ENCODE results near the gene FABP7.

DNA sequence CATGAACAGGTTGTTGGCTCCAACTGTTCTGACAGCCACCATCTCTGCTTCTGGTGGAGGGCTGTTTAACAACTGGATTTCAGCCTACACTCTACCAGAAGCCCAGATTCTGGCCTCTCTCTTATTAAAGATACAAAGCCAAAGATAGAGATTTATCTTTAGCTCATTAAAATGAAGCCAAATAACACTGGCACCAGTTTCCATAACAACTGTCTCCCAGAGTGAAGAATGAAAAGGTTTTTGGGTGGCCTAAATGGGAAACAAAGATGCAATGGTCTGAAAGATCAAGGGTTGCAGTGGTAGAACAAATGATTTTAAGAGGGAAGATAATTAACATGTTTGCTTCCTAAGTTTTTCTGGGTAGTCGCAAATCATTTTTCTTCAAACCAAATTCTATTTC is 6.4 kb downstream of the FABP7 start:
- TF ChIP-seq, protein P1, sequence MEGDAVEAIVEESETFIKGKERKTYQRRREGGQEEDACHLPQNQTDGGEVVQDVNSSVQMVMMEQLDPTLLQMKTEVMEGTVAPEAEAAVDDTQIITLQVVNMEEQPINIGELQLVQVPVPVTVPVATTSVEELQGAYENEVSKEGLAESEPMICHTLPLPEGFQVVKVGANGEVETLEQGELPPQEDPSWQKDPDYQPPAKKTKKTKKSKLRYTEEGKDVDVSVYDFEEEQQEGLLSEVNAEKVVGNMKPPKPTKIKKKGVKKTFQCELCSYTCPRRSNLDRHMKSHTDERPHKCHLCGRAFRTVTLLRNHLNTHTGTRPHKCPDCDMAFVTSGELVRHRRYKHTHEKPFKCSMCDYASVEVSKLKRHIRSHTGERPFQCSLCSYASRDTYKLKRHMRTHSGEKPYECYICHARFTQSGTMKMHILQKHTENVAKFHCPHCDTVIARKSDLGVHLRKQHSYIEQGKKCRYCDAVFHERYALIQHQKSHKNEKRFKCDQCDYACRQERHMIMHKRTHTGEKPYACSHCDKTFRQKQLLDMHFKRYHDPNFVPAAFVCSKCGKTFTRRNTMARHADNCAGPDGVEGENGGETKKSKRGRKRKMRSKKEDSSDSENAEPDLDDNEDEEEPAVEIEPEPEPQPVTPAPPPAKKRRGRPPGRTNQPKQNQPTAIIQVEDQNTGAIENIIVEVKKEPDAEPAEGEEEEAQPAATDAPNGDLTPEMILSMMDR (IDR thresholded peaks at IDR 0.05): no peak
- TF ChIP-seq POLR2A (IDR thresholded peaks at IDR 0.05) (no peak), EP300 (IDR thresholded peaks at IDR 0.05) (no peak)

Data from tibial nerve (tissue), 4 donors.